ENCODE results near the gene VILL. TPM values are rescaled to one million over a fixed set of nuclear protein-coding genes. Genes with fewer than 3 reads are reported as not detected.
"Not testable (repeated sequence)": the region's sequence is repeated elsewhere in the genome, so short reads cannot be mapped to it uniquely, and the experiment has no call there.

Gene VILL
- polyA plus RNA-seq, 2 donors = 4.9 to 16.7 TPM

GRCh38 chr3:38051131-38051530 lies 60.5 kb downstream of the VILL start:
- H3K27me3 ChIP-seq (ENCODE audit: control insufficient read depth in 1 of 2, insufficient read depth in 2 of 2, low read length in 2 of 2) = no peaks in the 10 kb centered on the region
- no peaks in the 10 kb centered on the region for H3K36me3 ChIP-seq (ENCODE audit: control insufficient read depth in 2 of 2, insufficient read depth in 2 of 2, low read length in 1 of 2)
- H3K9me3 ChIP-seq (ENCODE audit: control insufficient read depth in 2 of 2, insufficient read depth in 1 of 2, low read depth in 1 of 2, low read length in 1 of 2) = peaks cover 0 to 2% of the 10 kb centered on the region in 2 donors
- H3K4me3 ChIP-seq (ENCODE audit: low read depth in 1 of 2, low read length in 2 of 2) = no peak overlapping the region
- H3K4me1 ChIP-seq (ENCODE audit: control insufficient read depth in 2 of 2, insufficient read depth in 2 of 2, low read length in 1 of 2) = peaks cover 0 to 2% of the 10 kb centered on the region in 2 donors
- 90 to 91% methylated on average over 13 of the region's 13 CpGs for WGBS, 2 donors
- no peak overlapping the region for H3K27ac ChIP-seq (ENCODE audit: low read depth in 2 of 2, low read length in 1 of 2)

- not testable (repeated sequence) for H3K27me3 ChIP-seq (ENCODE audit: control insufficient read depth in 1 of 2, insufficient read depth in 2 of 2, low read length in 2 of 2); H3K4me1 ChIP-seq (ENCODE audit: control insufficient read depth in 2 of 2, insufficient read depth in 2 of 2, low read length in 1 of 2); H3K9me3 ChIP-seq (ENCODE audit: control insufficient read depth in 2 of 2, insufficient read depth in 1 of 2, low read depth in 1 of 2, low read length in 1 of 2); H3K36me3 ChIP-seq (ENCODE audit: control insufficient read depth in 2 of 2, insufficient read depth in 2 of 2, low read length in 1 of 2); H3K27ac ChIP-seq (ENCODE audit: low read depth in 2 of 2, low read length in 1 of 2); H3K4me3 ChIP-seq (ENCODE audit: low read depth in 1 of 2, low read length in 2 of 2)
- 95 to 97% methylated on average over 12 to 26 of the region's 32 CpGs for WGBS, 2 donors
Observed at GRCh38 chr3:38053286-38053685, 62.7 kb downstream of the VILL start.

GRCh38 chr3:38053813-38054498 lies 63.4 kb downstream of the VILL start:
- not testable (repeated sequence) for H3K36me3 ChIP-seq (ENCODE audit: control insufficient read depth in 2 of 2, insufficient read depth in 2 of 2, low read length in 1 of 2); H3K27ac ChIP-seq (ENCODE audit: low read depth in 2 of 2, low read length in 1 of 2); H3K4me3 ChIP-seq (ENCODE audit: low read depth in 1 of 2, low read length in 2 of 2); H3K4me1 ChIP-seq (ENCODE audit: control insufficient read depth in 2 of 2, insufficient read depth in 2 of 2, low read length in 1 of 2); H3K27me3 ChIP-seq (ENCODE audit: control insufficient read depth in 1 of 2, insufficient read depth in 2 of 2, low read length in 2 of 2); H3K9me3 ChIP-seq (ENCODE audit: control insufficient read depth in 2 of 2, insufficient read depth in 1 of 2, low read depth in 1 of 2, low read length in 1 of 2)
- WGBS, 2 donors = 81 to 90% methylated on average over 7 of the region's 9 CpGs

GRCh38 chr3:38054499-38055001 lies 64.0 kb downstream of the VILL start:
- no peaks in the 10 kb centered on the region for H3K36me3 ChIP-seq (ENCODE audit: control insufficient read depth in 2 of 2, insufficient read depth in 2 of 2, low read length in 1 of 2)
- H3K4me3 ChIP-seq (ENCODE audit: low read depth in 1 of 2, low read length in 2 of 2) = no peak overlapping the region
- no peaks in the 10 kb centered on the region for H3K27me3 ChIP-seq (ENCODE audit: control insufficient read depth in 1 of 2, insufficient read depth in 2 of 2, low read length in 2 of 2)
- no peak overlapping the region for H3K27ac ChIP-seq (ENCODE audit: low read depth in 2 of 2, low read length in 1 of 2)
- peaks cover 0 to 2% of the 10 kb centered on the region in 2 donors for H3K9me3 ChIP-seq (ENCODE audit: control insufficient read depth in 2 of 2, insufficient read depth in 1 of 2, low read depth in 1 of 2, low read length in 1 of 2)
- 69 to 81% methylated on average over 3 of the region's 3 CpGs for WGBS, 2 donors
- H3K4me1 ChIP-seq (ENCODE audit: control insufficient read depth in 2 of 2, insufficient read depth in 2 of 2, low read length in 1 of 2) = no peaks in the 10 kb centered on the region

Other genes starting within 250 kb of the VILL start
- gene CTDSPL, start 128.9 kb upstream of the VILL start, polyA plus RNA-seq = 10 to 100 TPM in 1 of 2 donors, 1 to 10 TPM in 1; 7.6 to 13.6 TPM
- 10 to 100 TPM; 40.1 to 41.2 TPM for gene PLCD1, start 38.9 kb downstream of the VILL start, polyA plus RNA-seq
- under 1 TPM; 0.16 to 0.39 TPM for gene DLEC1, start 48.4 kb downstream of the VILL start, polyA plus RNA-seq
- 100 to 1,000 TPM in 1 of 2 donors, 10 to 100 TPM in 1; 79.4 to 101 TPM for gene ACAA1, start 146.3 kb downstream of the VILL start, polyA plus RNA-seq
- 10 to 100 TPM; 26.5 to 44.0 TPM for gene MYD88, start 147.9 kb downstream of the VILL start, polyA plus RNA-seq
- 10 to 100 TPM; 21.7 to 27.5 TPM for gene OXSR1, start 174.8 kb downstream of the VILL start, polyA plus RNA-seq

All from esophagus (tissue), 2 donors.